HFF-Myc (cell line): ENCODE data around the gene RNF34.

Experiments
- DNase-seq: peaks from one replicate; pipeline ENCODE4 v3.0.0-alpha.2; 2011; ENCODE audit warnings: low read depth; ENCODE audit errors: extremely low read depth
- H3K4me3 ChIP-seq: replicated peaks from 2 replicates; pipeline ENCODE4 v1.5.1; 2011; ENCODE audit warnings: low read depth, mild to moderate bottlenecking, control low read depth, low read length
- CTCF ChIP-seq: IDR thresholded peaks from 2 replicates; pipeline ENCODE4 v1.5.1; 2012; ENCODE audit warnings: mild to moderate bottlenecking, low read depth, low read length, control low read depth; ENCODE audit errors: missing control alignments

Gene RNF34

GRCh38 chr12:121443911-121444841 lies 44.3 kb downstream of the RNF34 start:
- TF ChIP-seq CTCF, result no peak
- H3K4me3 ChIP-seq, result no peak overlapping the region
- no peak for DNase-seq

- no peak for DNase-seq
- H3K4me3 ChIP-seq, result no peak overlapping the region
- no peak for TF ChIP-seq CTCF
Measured at GRCh38 chr12:121444842-121445202, 44.9 kb downstream of the RNF34 start.

- DNase-seq, result no peak
- TF ChIP-seq CTCF, result no peak
- no peak overlapping the region for H3K4me3 ChIP-seq
Measured at GRCh38 chr12:121446750-121447149, 46.8 kb downstream of the RNF34 start.

GRCh38 chr12:121448771-121449315 lies 48.9 kb downstream of the RNF34 start:
- no peak overlapping the region for H3K4me3 ChIP-seq
- no peak for DNase-seq
- no peak for TF ChIP-seq CTCF

GRCh38 chr12:121451961-121452339 lies 52.0 kb downstream of the RNF34 start:
- no peak for TF ChIP-seq CTCF
- DNase-seq, result no peak
- no peak overlapping the region for H3K4me3 ChIP-seq

- no peak overlapping the region for H3K4me3 ChIP-seq
- no peak for TF ChIP-seq CTCF
- no peak for DNase-seq
Measured at GRCh38 chr12:121452340-121452984, 52.5 kb downstream of the RNF34 start.
